PC-9 (cell line): ENCODE results near the gene RBM26. TPM values are rescaled to one million over a fixed set of nuclear protein-coding genes. Genes with fewer than 3 reads are reported as not detected.

ENCODE experiments used
- BruUV-seq: library from RNA; stranded (reverse); fragments of 400-500 nt; replicated peaks from 2 replicates; lab custom pipeline; 2021; lab: Mats Ljungman, UMichigan
- CTCF ChIA-PET: fragments of 300-600 bp; sonication (Branson Sonifier 250); formaldehyde crosslinking; loops from one replicate; lab custom pipeline; 2022; ENCODE audit warnings: antibody characterized with exemption; lab: Charles Lee
- POLR2A ChIA-PET: fragments of 300-600 bp; sonication (Branson Sonifier 250); formaldehyde crosslinking; loops from one replicate; lab custom pipeline; 2022; ENCODE audit warnings: antibody characterized with exemption; ENCODE audit not compliant: unreplicated experiment; lab: Charles Lee
- DNase-seq, 2 experiments: peaks; one replicate each; pipeline versions ENCODE4 v3.0.0 to v3.0.0-alpha.2; 2015 to 2022; ENCODE audit warnings: mixed read lengths in 1 of 2
- H2AFZ ChIP-seq: fragments of 200-600 bp; sonication (generic); 2 replicates; pipeline ENCODE4 v1.8.1; 2017; ENCODE audit warnings: antibody characterized with exemption
- H3F3A ChIP-seq: fragments of 200-600 bp; sonication (generic); 2 replicates; pipeline ENCODE4 v1.8.1; 2017; ENCODE audit warnings: antibody characterized with exemption, mild to moderate bottlenecking, low read depth; ENCODE audit not compliant: insufficient read depth
- H3K27ac ChIP-seq: fragments of 200-600 bp; sonication (generic); 2 replicates; pipeline ENCODE4 v1.6.1; 2016; ENCODE audit warnings: mixed run types
- H3K27me3 ChIP-seq: fragments of 200-600 bp; sonication (generic); 2 replicates; pipeline ENCODE4 v1.6.1; 2016; ENCODE audit warnings: low read depth, mixed run types; ENCODE audit not compliant: insufficient read depth
- H3K36me3 ChIP-seq: fragments of 200-600 bp; sonication (generic); 2 replicates; pipeline ENCODE4 v1.6.1; 2016; ENCODE audit warnings: low read depth, mixed run types
- H3K4me1 ChIP-seq: fragments of 200-600 bp; sonication (generic); replicated peaks from 2 replicates; pipeline ENCODE4 v1.6.1; 2016; ENCODE audit warnings: mixed run types; ENCODE audit not compliant: insufficient read depth
- H3K4me2 ChIP-seq: fragments of 200-600 bp; sonication (generic); 2 replicates; pipeline ENCODE4 v1.6.1; 2017; ENCODE audit warnings: mixed run types
- H3K4me3 ChIP-seq: fragments of 200-600 bp; sonication (generic); 2 replicates; pipeline ENCODE4 v1.6.1; 2016; ENCODE audit warnings: mixed run types
- H3K79me2 ChIP-seq: fragments of 200-600 bp; sonication (generic); 2 replicates; pipeline ENCODE4 v1.6.1; 2017; ENCODE audit warnings: low read depth, mixed run types
- H3K9me2 ChIP-seq: fragments of 200-600 bp; sonication (generic); 2 replicates; pipeline ENCODE4 v1.8.1; 2017; ENCODE audit warnings: mild to moderate bottlenecking; ENCODE audit not compliant: insufficient read depth
- H3K9me3 ChIP-seq: fragments of 200-600 bp; sonication (generic); 2 replicates; pipeline ENCODE4 v1.8.1; 2016; ENCODE audit warnings: low read depth; ENCODE audit not compliant: insufficient read depth
- H4K20me1 ChIP-seq: fragments of 200-600 bp; sonication (generic); 2 replicates; pipeline ENCODE4 v1.8.1; 2017; ENCODE audit not compliant: insufficient read depth
- CTCF ChIP-seq: fragments of 200-600 bp; sonication (generic); conservative IDR thresholded peaks from 2 replicates; pipeline ENCODE4 v1.6.1; 2017; ENCODE audit warnings: mixed run types, antibody characterized with exemption, mild to moderate bottlenecking, moderate library complexity
- EZH2 ChIP-seq: fragments of 200-600 bp; sonication (generic); IDR thresholded peaks from 2 replicates; pipeline ENCODE4 v1.8.0; 2017; ENCODE audit warnings: antibody characterized with exemption, low read depth
- intact Hi-C: fragments of 100-400 bp; cut with micrococcal nuclease; formaldehyde crosslinking; loops from one replicate; pipeline ENCODE4 v1.10.0; 2022; ENCODE audit not compliant: unreplicated experiment
- total RNA-seq: library from RNA; stranded (reverse); gene quantifications from 2 replicates; pipeline ENCODE4 v1.2.3, GENCODE V29; 2021

Gene RBM26
- total RNA-seq, 1 experiment from 2014 or later: 40.4 TPM

GRCh38 chr13:79373916-79374315 is 32.1 kb downstream of the RBM26 start:
- POLR2A ChIA-PET: no interaction called here

GRCh38 chr13:79369226-79369625 is 36.8 kb downstream of the RBM26 start:
- H4K20me1 ChIP-seq: peaks cover 10% of the 10 kb centered on the region; the same call in 1 of the 2 replicates
- no peak for TF ChIP-seq EZH2
- no peak for TF ChIP-seq CTCF
- peaks cover 4% of the 10 kb centered on the region; the same call in 1 of the 2 replicates for H3K79me2 ChIP-seq
- H3K9me2 ChIP-seq: no peaks in the 10 kb centered on the region
- H3K4me3 ChIP-seq: no peak overlapping the region
- H3K4me1 ChIP-seq: no peaks in the 10 kb centered on the region
- H3K9me3 ChIP-seq: no peaks in the 10 kb centered on the region
- CTCF ChIA-PET: no interaction called here
- no peak for DNase-seq
- no peaks in the 10 kb centered on the region for H3K27me3 ChIP-seq
- H3K4me2 ChIP-seq: no peak overlapping the region
- POLR2A ChIA-PET: no interaction called here
- no peak overlapping the region for H3K27ac ChIP-seq
- no TSS peak for BruUV-seq
- intact Hi-C loops: no loop called here
- H3F3A ChIP-seq: peaks cover 12% of the 10 kb centered on the region
- no peak overlapping the region for H2AFZ ChIP-seq
- peaks cover 32% of the 10 kb centered on the region for H3K36me3 ChIP-seq

More at GRCh38 chr13:79373916-79374315, 32.1 kb downstream of the RBM26 start:
- H3K9me3 ChIP-seq: no peaks in the 10 kb centered on the region
- no peaks in the 10 kb centered on the region for H3K27me3 ChIP-seq
- no peak overlapping the region for H3K4me2 ChIP-seq
- no peak for DNase-seq
- no peak overlapping the region for H3K4me3 ChIP-seq
- no peak overlapping the region for H2AFZ ChIP-seq
- CTCF ChIA-PET: no interaction called here
- H4K20me1 ChIP-seq: peaks cover 14% of the 10 kb centered on the region; the same call in 1 of the 2 replicates
- H3K79me2 ChIP-seq: peaks cover 14% of the 10 kb centered on the region
- peaks cover 29% of the 10 kb centered on the region for H3K36me3 ChIP-seq
- no peaks in the 10 kb centered on the region for H3K9me2 ChIP-seq
- H3F3A ChIP-seq: peaks cover 13% of the 10 kb centered on the region; the same call in 1 of the 2 replicates
- H3K4me1 ChIP-seq: no peaks in the 10 kb centered on the region
- no peak overlapping the region for H3K27ac ChIP-seq
- no peak for TF ChIP-seq EZH2
- TF ChIP-seq CTCF: no peak
- intact Hi-C loops: loop anchor here (5.0 kb wide), 1 partner anchor 37 kb away; no protein-coding TSS in a partner anchor
- BruUV-seq: no TSS peak

- no peak overlapping the region for H3K27ac ChIP-seq
- peaks cover 3% of the 10 kb centered on the region for H3F3A ChIP-seq
- CTCF ChIA-PET: no interaction called here
- TF ChIP-seq CTCF: no peak
- no peak for TF ChIP-seq EZH2
- no peaks in the 10 kb centered on the region for H3K27me3 ChIP-seq
- peaks cover 3% of the 10 kb centered on the region; the same call in 1 of the 2 replicates for H4K20me1 ChIP-seq
- no TSS peak for BruUV-seq
- no peaks in the 10 kb centered on the region for H3K9me3 ChIP-seq
- H3K36me3 ChIP-seq: peaks cover 51% of the 10 kb centered on the region
- no peaks in the 10 kb centered on the region for H3K4me1 ChIP-seq
- no peak for DNase-seq
- POLR2A ChIA-PET: no interaction called here
- H3K4me3 ChIP-seq: no peak overlapping the region
- no peaks in the 10 kb centered on the region for H3K9me2 ChIP-seq
- H3K4me2 ChIP-seq: no peak overlapping the region
- no peak overlapping the region for H2AFZ ChIP-seq
- no peaks in the 10 kb centered on the region; the same call in 1 of the 2 replicates for H3K79me2 ChIP-seq
- intact Hi-C loops: no loop called here
Measured at GRCh38 chr13:79365981-79366380, 40.1 kb downstream of the RBM26 start.
